Gastrocnemius medialis (tissue), 4 donors: ENCODE measurements around the gene CASP9. TPM values are rescaled to one million over a fixed set of nuclear protein-coding genes. Genes with fewer than 3 reads are reported as not detected.
A peak's percentile ranks its signal among the peaks of the same experiment; 100 is the strongest.
"Not testable (repeated sequence)": the region's sequence is repeated elsewhere in the genome, so short reads cannot be mapped to it uniquely, and the experiment has no call there.

Experiments
- ATAC-seq, 2 donors: fragments of 150-250 bp; one replicate each; pipeline ENCODE4 v1.9.1; 2016
- DNase-seq, 2 donors: peaks; one replicate each; pipeline ENCODE4 v3.0.0-alpha.2; 2019
- H3K27ac ChIP-seq, 4 donors: fragments of 200-600 bp; sonication (generic); 1 replicate in 1 of 4; 2 replicates in 3 of 4; pipeline ENCODE4 v1.5.1; 2016 to 2018; ENCODE audit warnings: mild to moderate bottlenecking in 2 of 4, moderate library complexity in 1 of 4
- H3K27me3 ChIP-seq, 3 donors: fragments of 200-600 bp; sonication (generic) in 2 of 3; 1 replicate in 1 of 3; 2 replicates in 2 of 3; pipeline versions ENCODE4 v1.5.1 to v1.6.0; 2016 to 2019; ENCODE audit warnings: mild to moderate bottlenecking in 1 of 3, moderate library complexity in 1 of 3
- H3K36me3 ChIP-seq, 2 donors: fragments of 200-600 bp; sonication (generic) in 1 of 2; one replicate each; pipeline ENCODE4 v1.5.1; 2017 to 2018
- H3K4me1 ChIP-seq, 2 donors: fragments of 200-600 bp; sonication (generic) in 1 of 2; one replicate each; pipeline ENCODE4 v1.5.1; 2016 to 2017; ENCODE audit warnings: mild to moderate bottlenecking in 2 of 2
- H3K4me3 ChIP-seq, 4 donors: fragments of 200-600 bp; sonication (generic) in 3 of 4; 1 replicate in 1 of 4; 2 replicates in 3 of 4; pipeline ENCODE4 v1.5.1; 2016 to 2019; ENCODE audit warnings: mild to moderate bottlenecking in 2 of 4
- H3K9me3 ChIP-seq, 3 donors: fragments of 200-600 bp; sonication (generic) in 2 of 3; 1 replicate in 1 of 3; 2 replicates in 2 of 3; pipeline ENCODE4 v1.5.1; 2016 to 2019
- CTCF ChIP-seq, 5 experiments: fragments of 450-650 bp in 3 of 5; fragments of 200-600 bp in 2 of 5; sonication (generic) in 2 of 5; IDR thresholded peaks in 4 of 5; conservative IDR thresholded peaks in 1 of 5; 1 replicate in 4 of 5; 2 replicates in 1 of 5; pipeline ENCODE4 v1.5.1; 2016 to 2019; ENCODE audit warnings: antibody characterized with exemption in 5 of 5, mild to moderate bottlenecking in 3 of 5, moderate library complexity in 3 of 5
- POLR2A ChIP-seq, 2 donors: fragments of 450-650 bp; IDR thresholded peaks; one replicate each; pipeline ENCODE4 v1.6.1; 2017; ENCODE audit warnings: antibody characterized with exemption in 2 of 2, mild to moderate bottlenecking in 2 of 2, moderate library complexity in 2 of 2
- in situ Hi-C, 4 donors: fragments of 200-750 bp; cut with MboI; loops; one replicate each; pipeline versions ENCODE4 v1.15.0 to v1.8.0; 2017; ENCODE audit warnings: low sequenced_read_pairs in 4 of 4
- intact Hi-C: fragments of 100-400 bp; cut with DNase I; formaldehyde crosslinking; loops from one replicate; pipeline ENCODE4 v1.15.1; 2023; ENCODE audit warnings: low total_unique reads
- total RNA-seq, 4 donors: library from RNA; depleted of rRNA; stranded (reverse); fragments of >200 nt; gene quantifications; one replicate each; pipeline versions ENCODE4 v1.1.0 to v1.2.3, GENCODE V29; 2016

The CASP9 gene
- total RNA-seq, 4 donors from 2014 or later: 5.2 to 9.6 (median 8.0) TPM

- intact Hi-C loops (no loop called here), in situ Hi-C loops (no loop called here)
- Histone ChIP-seq H3K27ac (no peak overlapping the region), H3K27me3 (no peaks in the 10 kb centered on the region), H3K4me1 (no peaks in the 10 kb centered on the region), H3K36me3 (peaks cover 0 to 35% of the 10 kb centered on the region in 2 donors), H3K9me3 (no peaks in the 10 kb centered on the region), H3K4me3 (no peak overlapping the region)
- ATAC-seq: no peak
- DNase-seq: no peak
- TF ChIP-seq CTCF (IDR thresholded peaks at IDR 0.05 in 4 of 5, conservative IDR thresholded peaks at IDR 0.05 in 1 of 5): no peak
- TF ChIP-seq POLR2A (IDR thresholded peaks at IDR 0.05): no peak
These were observed 30.1 kb downstream of the CASP9 start for GRCh38 chr1:15493869-15494390.

GRCh38 chr1:15492596-15492995 lies 31.4 kb downstream of the CASP9 start:
- Histone ChIP-seq H3K4me3 (no peak overlapping the region), H3K27me3 (no peaks in the 10 kb centered on the region), H3K27ac (no peak overlapping the region), H3K4me1 (no peaks in the 10 kb centered on the region), H3K36me3 (peaks cover 0 to 35% of the 10 kb centered on the region in 2 donors), H3K9me3 (no peaks in the 10 kb centered on the region)
- intact Hi-C loops (no loop called here), in situ Hi-C loops (no loop called here)
- DNase-seq: no peak
- TF ChIP-seq POLR2A (IDR thresholded peaks at IDR 0.05) (no peak), CTCF (IDR thresholded peaks at IDR 0.05 in 4 of 5, conservative IDR thresholded peaks at IDR 0.05 in 1 of 5) (no peak)
- ATAC-seq: no peak

- H3K9me3 ChIP-seq, in situ Hi-C loops, H3K27me3 ChIP-seq, ATAC-seq, DNase-seq, intact Hi-C loops, H3K4me1 ChIP-seq, H3K27ac ChIP-seq, H3K4me3 ChIP-seq: not testable (repeated sequence)
- peaks cover 0 to 38% of the 10 kb centered on the region in 2 donors for H3K36me3 ChIP-seq
These were observed 33.0 kb downstream of the CASP9 start for GRCh38 chr1:15491010-15491409.

- H3K36me3 ChIP-seq: peaks cover 0 to 28% of the 10 kb centered on the region in 2 donors
- ATAC-seq (peak; percentile 21 to 30), DNase-seq (peak in 1 of 2 donors; percentile 17)
- in situ Hi-C loops: no loop called here
- H3K27ac ChIP-seq: no peak overlapping the region
- H3K9me3 ChIP-seq: no peaks in the 10 kb centered on the region
- no peak overlapping the region for H3K4me3 ChIP-seq
- H3K4me1 ChIP-seq: no peaks in the 10 kb centered on the region
- no peak for TF ChIP-seq POLR2A (IDR thresholded peaks at IDR 0.05)
- no peak for TF ChIP-seq CTCF (IDR thresholded peaks at IDR 0.05 in 4 of 5, conservative IDR thresholded peaks at IDR 0.05 in 1 of 5)
- no peaks in the 10 kb centered on the region for H3K27me3 ChIP-seq
- intact Hi-C loops: no loop called here
These were observed 34.8 kb downstream of the CASP9 start for GRCh38 chr1:15489052-15489736.

GRCh38 chr1:15488371-15488770 lies 35.6 kb downstream of the CASP9 start:
- Histone ChIP-seq H3K27ac (no peak overlapping the region), H3K4me1 (no peaks in the 10 kb centered on the region), H3K36me3 (peaks cover 0 to 19% of the 10 kb centered on the region in 2 donors), H3K27me3 (no peaks in the 10 kb centered on the region), H3K9me3 (no peaks in the 10 kb centered on the region), H3K4me3 (no peak overlapping the region)
- ATAC-seq (no peak), DNase-seq (no peak)
- intact Hi-C loops (no loop called here), in situ Hi-C loops (no loop called here)
- TF ChIP-seq POLR2A (IDR thresholded peaks at IDR 0.05) (no peak), CTCF (IDR thresholded peaks at IDR 0.05 in 4 of 5, conservative IDR thresholded peaks at IDR 0.05 in 1 of 5) (no peak)

- H3K9me3 ChIP-seq, intact Hi-C loops, in situ Hi-C loops, H3K4me1 ChIP-seq, DNase-seq, H3K27ac ChIP-seq, H3K4me3 ChIP-seq, ATAC-seq, H3K27me3 ChIP-seq, H3K36me3 ChIP-seq: not testable (repeated sequence)
These were observed 37.0 kb downstream of the CASP9 start for GRCh38 chr1:15486844-15487610.
